PFSK-1 (cell line): ENCODE results near the gene CDK19.

Source experiments
- FOXP2 ChIP-seq: optimal IDR thresholded peaks from 2 replicates; pipeline ENCODE3; 2011; ENCODE audit warnings: borderline replicate concordance, control low read depth, inconsistent platforms; ENCODE audit not compliant: insufficient read depth; ENCODE audit errors: extremely low read length, extremely low read depth
- POLR2AphosphoS5 ChIP-seq: IDR thresholded peaks from 2 replicates; pipeline ENCODE4 v1.6.1; 2012; ENCODE audit warnings: low read depth, mild to moderate bottlenecking, control low read depth, low read length, moderate library complexity
- REST ChIP-seq, 2 experiments: IDR thresholded peaks; 2 replicates each; pipeline versions ENCODE4 v1.6.1 to v1.8.0; 2011 to 2012; ENCODE audit warnings: low read depth in 2 of 2, low read length in 2 of 2, control low read depth in 1 of 2, inconsistent platforms in 1 of 2, mild to moderate bottlenecking in 1 of 2, moderate library complexity in 1 of 2; ENCODE audit not compliant: insufficient read depth in 1 of 2
- SIN3A ChIP-seq: IDR thresholded peaks from 2 replicates; pipeline ENCODE4 v1.6.1; 2012; ENCODE audit warnings: mild to moderate bottlenecking, low read length, moderate library complexity, borderline replicate concordance; ENCODE audit not compliant: insufficient read depth
- TAF1 ChIP-seq: IDR thresholded peaks from 2 replicates; pipeline ENCODE4 v1.6.1; 2012; ENCODE audit warnings: low read length, control low read depth, borderline replicate concordance; ENCODE audit not compliant: insufficient read depth

Gene CDK19

GRCh38 chr6:110609101-110609500, 206.2 kb downstream of the CDK19 start:
- TF ChIP-seq REST (IDR thresholded peaks at IDR 0.05; ENCODE audit: insufficient read depth in 1 of 2, low read depth in 2 of 2, low read length in 2 of 2) (no peak), SIN3A (no peak), FOXP2 (no peak), TAF1 (no peak)

GRCh38 chr6:110608151-110608550, 207.1 kb downstream of the CDK19 start:
- TF ChIP-seq POLR2AphosphoS5, result no peak
- TF ChIP-seq SIN3A, result no peak
- no peak for TF ChIP-seq REST (IDR thresholded peaks at IDR 0.05; ENCODE audit: insufficient read depth in 1 of 2, low read depth in 2 of 2, low read length in 2 of 2)

DNA sequence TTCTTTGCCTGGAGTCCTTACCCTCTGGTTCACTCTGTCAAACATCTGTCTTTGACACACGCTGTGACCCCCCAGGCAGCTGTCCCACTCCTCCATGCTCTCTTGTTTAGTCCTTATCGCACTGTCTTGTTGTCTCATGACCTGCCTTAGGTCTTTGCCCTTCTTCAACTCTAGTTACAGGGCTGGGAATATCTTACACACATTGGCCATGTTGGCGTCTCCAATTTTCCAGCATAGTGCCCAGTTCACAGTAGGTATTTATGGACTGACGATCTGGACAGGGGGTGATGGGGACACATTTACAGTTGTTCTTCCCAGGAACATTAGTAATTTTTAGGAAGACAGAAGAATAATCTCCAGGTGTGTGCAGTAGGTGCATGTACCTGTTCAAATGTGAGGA, 209.1 kb downstream of the CDK19 start:
- TF ChIP-seq SIN3A, result no peak
- no peak for TF ChIP-seq REST (IDR thresholded peaks at IDR 0.05; ENCODE audit: insufficient read depth in 1 of 2, low read depth in 2 of 2, low read length in 2 of 2)
- no peak for TF ChIP-seq FOXP2
- no peak for TF ChIP-seq POLR2AphosphoS5
- no peak for TF ChIP-seq TAF1

DNA sequence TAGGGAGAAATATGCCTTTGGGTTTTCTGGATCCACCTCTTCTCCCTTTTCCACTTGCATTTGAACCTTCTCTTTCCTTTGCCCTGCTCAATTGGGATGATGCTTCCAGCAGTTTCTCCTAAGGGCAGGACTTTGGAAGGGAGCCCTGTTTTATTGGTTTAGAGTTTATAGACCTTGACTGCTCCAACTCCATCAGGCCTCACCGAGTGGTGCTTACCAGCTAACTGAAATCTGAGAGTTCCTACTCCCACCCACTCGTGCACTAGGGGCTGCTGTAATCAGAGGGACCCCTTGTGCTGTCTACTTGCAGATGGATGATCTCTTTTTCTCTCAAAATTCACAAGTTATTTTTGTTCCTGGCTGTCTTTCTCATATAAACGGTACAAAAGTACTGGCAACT, 217.5 kb downstream of the CDK19 start:
- no peak for TF ChIP-seq POLR2AphosphoS5
- TF ChIP-seq FOXP2, result no peak
- TF ChIP-seq SIN3A, result no peak
- no peak for TF ChIP-seq TAF1
- TF ChIP-seq REST (IDR thresholded peaks at IDR 0.05; ENCODE audit: insufficient read depth in 1 of 2, low read depth in 2 of 2, low read length in 2 of 2), result no peak

GRCh38 chr6:110596354-110596753, 218.9 kb downstream of the CDK19 start:
- TF ChIP-seq POLR2AphosphoS5, result no peak
- no peak for TF ChIP-seq SIN3A
- TF ChIP-seq TAF1, result no peak
- TF ChIP-seq REST (IDR thresholded peaks at IDR 0.05; ENCODE audit: insufficient read depth in 1 of 2, low read depth in 2 of 2, low read length in 2 of 2), result no peak
- no peak for TF ChIP-seq FOXP2
